NCI-H2196 (cell line): Measurements from ENCODE around the gene RTKN.
"Not testable (repeated sequence)": the region's sequence is repeated elsewhere in the genome, so short reads cannot be mapped to it uniquely, and the experiment has no call there.

Experiments used
- DNase-seq: peaks from one replicate; lab custom pipeline; 2025; ENCODE audit not compliant: unreplicated experiment; lab: John Stamatoyannopoulos, UW

RTKN gene

GRCh38 chr2:74441690-74442482 lies at the start of gene RTKN:
Gene RTKN (minus strand): TSS chr2:74441937. CDS start chr2:74441816, 121 bp downstream.
- DNase-seq, result peak; percentile 55

GRCh38 chr2:74489906-74490305 lies 48.2 kb upstream of the RTKN start:
- DNase-seq, result no peak

- no peak for DNase-seq
Observed at GRCh38 chr2:74488643-74489481, 47.1 kb upstream of the RTKN start.

- DNase-seq, result no peak
Observed at GRCh38 chr2:74486141-74486540, 44.4 kb upstream of the RTKN start.

- not testable (repeated sequence) for DNase-seq
Observed at GRCh38 chr2:74483675-74484164, 42.0 kb upstream of the RTKN start.

- DNase-seq, result peak; percentile 77
Observed at GRCh38 chr2:74482801-74483674, 41.3 kb upstream of the RTKN start, which contains the start of the genes CCDC142 and TTC31. Gene CCDC142 (minus strand): TSS chr2:74482998. CDS start chr2:74482837, 161 bp downstream. Gene TTC31 (plus strand): TSS chr2:74483081. CDS start chr2:74483096, 15 bp downstream.

- no peak for DNase-seq
Observed at GRCh38 chr2:74481961-74482800, 40.4 kb upstream of the RTKN start.

- no peak for DNase-seq
Observed at GRCh38 chr2:74481431-74481830, 39.7 kb upstream of the RTKN start.

- DNase-seq, result peak; percentile 1
Observed at GRCh38 chr2:74474899-74475298, 33.2 kb upstream of the RTKN start.

- no peak for DNase-seq
Observed at GRCh38 chr2:74474481-74474880, 32.7 kb upstream of the RTKN start.

GRCh38 chr2:74472945-74473258 lies 31.2 kb upstream of the RTKN start:
- no peak for DNase-seq

GRCh38 chr2:74472086-74472944 lies 30.6 kb upstream of the RTKN start, which contains the start of gene MRPL53:
Gene MRPL53 (minus strand): TSS chr2:74472680. CDS start chr2:74472660, 20 bp downstream.
- DNase-seq, result peak; percentile 76

GRCh38 chr2:74471332-74472065 lies 29.8 kb upstream of the RTKN start:
- no peak for DNase-seq

GRCh38 chr2:74470742-74471141 lies 29.0 kb upstream of the RTKN start:
- not testable (repeated sequence) for DNase-seq

- no peak for DNase-seq
Observed at GRCh38 chr2:74464406-74464805, 22.7 kb upstream of the RTKN start.

GRCh38 chr2:74462786-74463105 lies 21.0 kb upstream of the RTKN start:
- no peak for DNase-seq

- no peak for DNase-seq
Observed at GRCh38 chr2:74462054-74462785, 20.5 kb upstream of the RTKN start.
